Calu3 (cell line): ENCODE measurements around the gene NAA80. TPM values are rescaled to one million over a fixed set of nuclear protein-coding genes. Genes with fewer than 3 reads are reported as not detected.
A peak's percentile ranks its signal among the peaks of the same experiment; 100 is the strongest.

Experiments
- BruUV-seq: library from RNA; stranded (reverse); fragments of 400-500 nt; replicated peaks from 2 replicates; lab custom pipeline; 2021; lab: Mats Ljungman, UMichigan
- CTCF ChIA-PET: fragments of 300-600 bp; sonication (Branson Sonifier 250); formaldehyde crosslinking; loops from one replicate; lab custom pipeline; 2022; ENCODE audit warnings: antibody characterized with exemption; lab: Charles Lee
- DNase-seq: peaks from one replicate; pipeline ENCODE4 v3.0.0; 2022
- H3K27ac Mint-ChIP-seq: one replicate; pipeline ENCODE4 v1.8.0; 2022; ENCODE audit warnings: mixed read lengths; ENCODE audit not compliant: unreplicated experiment
- H3K27me3 Mint-ChIP-seq: one replicate; pipeline ENCODE4 v1.8.0; 2022; ENCODE audit warnings: mixed read lengths; ENCODE audit not compliant: unreplicated experiment
- H3K36me3 Mint-ChIP-seq: one replicate; pipeline ENCODE4 v1.8.0; 2022; ENCODE audit warnings: mild to moderate bottlenecking, moderate library complexity, mixed read lengths; ENCODE audit not compliant: insufficient read depth, unreplicated experiment
- H3K4me1 Mint-ChIP-seq: one replicate; pipeline ENCODE4 v1.8.0; 2022; ENCODE audit warnings: mild to moderate bottlenecking, low read depth, mixed read lengths; ENCODE audit not compliant: unreplicated experiment
- H3K4me3 Mint-ChIP-seq: one replicate; pipeline ENCODE4 v1.8.0; 2022; ENCODE audit warnings: mild to moderate bottlenecking, low read depth, moderate library complexity, mixed read lengths; ENCODE audit not compliant: unreplicated experiment
- H3K9me3 Mint-ChIP-seq: one replicate; pipeline ENCODE4 v1.8.0; 2022; ENCODE audit warnings: low read depth, mixed read lengths; ENCODE audit not compliant: unreplicated experiment
- CTCF ChIP-seq: fragments of 200-600 bp; IDR thresholded peaks from one replicate; pipeline ENCODE4 v1.8.0; 2022; ENCODE audit warnings: antibody characterized with exemption; ENCODE audit not compliant: unreplicated experiment
- intact Hi-C: fragments of 100-400 bp; cut with micrococcal nuclease; formaldehyde crosslinking; loops from one replicate; pipeline ENCODE4 v1.10.0; 2022; ENCODE audit not compliant: unreplicated experiment
- total RNA-seq: library from RNA; stranded (reverse); gene quantifications from 2 replicates; pipeline ENCODE4 v1.2.3, GENCODE V29; 2022

Gene NAA80
- total RNA-seq, 1 experiment from 2014 or later, result 15.0 TPM

GRCh38 chr3:50321336-50322114, 22.3 kb upstream of the NAA80 start:
- peak overlapping the region; percentile 74 for H3K4me3 Mint-ChIP-seq
- H3K9me3 Mint-ChIP-seq, result no peaks in the 10 kb centered on the region
- H3K27ac Mint-ChIP-seq, result peak overlapping the region; percentile 94
- CTCF ChIA-PET, result interaction anchor here (0.5 to 0.7 kb wide), 4 partner anchors 15 to 62 kb away, joined by 3 to 5 read pairs (median 4); partner anchors contain the start of genes CYB561D2 and NPRL2
- H3K36me3 Mint-ChIP-seq, result peaks cover 37% of the 10 kb centered on the region
- H3K27me3 Mint-ChIP-seq, result no peaks in the 10 kb centered on the region
- intact Hi-C loops, result loop anchor here (10.0 kb wide), 1 partner anchor 47 kb away; the partner anchor contains the start of gene LSMEM2
- H3K4me1 Mint-ChIP-seq, result peaks cover 6% of the 10 kb centered on the region
- DNase-seq, result peak; percentile 91
- peak; percentile 12 for TF ChIP-seq CTCF
- BruUV-seq, result no TSS peak

GRCh38 chr3:50320853-50321335, 21.7 kb upstream of the NAA80 start:
- peaks cover 12% of the 10 kb centered on the region for H3K4me1 Mint-ChIP-seq
- no peak for TF ChIP-seq CTCF
- intact Hi-C loops, result loop anchor here (10.0 kb wide), 1 partner anchor 46 kb away; the partner anchor contains the start of gene LSMEM2

GRCh38 chr3:50319894-50320625, 20.9 kb upstream of the NAA80 start:
- Mint-ChIP-seq H3K27ac (no peak overlapping the region), H3K27me3 (no peaks in the 10 kb centered on the region), H3K4me3 (peak overlapping the region; percentile 74), H3K9me3 (no peaks in the 10 kb centered on the region), H3K4me1 (peaks cover 18% of the 10 kb centered on the region), H3K36me3 (peaks cover 41% of the 10 kb centered on the region)
- intact Hi-C loops, result loop anchor here (10.0 kb wide), 1 partner anchor 45 kb away; the partner anchor contains the start of gene LSMEM2
- no peak for DNase-seq
- TSS peak; percentile 42 for BruUV-seq
- no peak for TF ChIP-seq CTCF
- CTCF ChIA-PET, result no interaction called here

More at GRCh38 chr3:50320853-50321335, 21.7 kb upstream of the NAA80 start:
- peak; percentile 84 for DNase-seq
- Mint-ChIP-seq H3K27me3 (no peaks in the 10 kb centered on the region), H3K9me3 (no peaks in the 10 kb centered on the region), H3K27ac (peak overlapping the region; percentile 94), H3K36me3 (peaks cover 41% of the 10 kb centered on the region), H3K4me3 (peak overlapping the region; percentile 74)
- BruUV-seq, result no TSS peak
- CTCF ChIA-PET, result interaction anchor here (0.5 to 0.7 kb wide), 4 partner anchors 15 to 61 kb away, joined by 3 to 5 read pairs (median 4); partner anchors contain the start of genes CYB561D2 and NPRL2

- CTCF ChIA-PET, result interaction anchor here (0.6 to 0.8 kb wide), 2 partner anchors 20 to 1275 kb away, joined by 3 to 6 read pairs; partner anchors contain the start of genes HYAL3 and NAA80
- intact Hi-C loops, result no loop called here
- no peaks in the 10 kb centered on the region for H3K9me3 Mint-ChIP-seq
- TF ChIP-seq CTCF, result no peak
- H3K27me3 Mint-ChIP-seq, result no peaks in the 10 kb centered on the region
- H3K4me3 Mint-ChIP-seq, result peak overlapping the region; percentile 74
- no peak overlapping the region for H3K27ac Mint-ChIP-seq
- no TSS peak for BruUV-seq
- DNase-seq, result no peak
- peaks cover 23% of the 10 kb centered on the region for H3K4me1 Mint-ChIP-seq
- peaks cover 41% of the 10 kb centered on the region for H3K36me3 Mint-ChIP-seq
Observed at GRCh38 chr3:50319181-50319893, 20.1 kb upstream of the NAA80 start.
